NK-92 treated with Interleukin-12 subunit alpha and Interleukin-12 subunit beta, amount 100 ng/mL, for 24 hours (cell line): ENCODE measurements around the gene WDR72.
"Not testable (repeated sequence)": the region's sequence is repeated elsewhere in the genome, so short reads cannot be mapped to it uniquely, and the experiment has no call there.

Experiments used
- DNase-seq: peaks from one replicate; lab custom pipeline; 2025; lab: John Stamatoyannopoulos, UW

WDR72 gene

DNA sequence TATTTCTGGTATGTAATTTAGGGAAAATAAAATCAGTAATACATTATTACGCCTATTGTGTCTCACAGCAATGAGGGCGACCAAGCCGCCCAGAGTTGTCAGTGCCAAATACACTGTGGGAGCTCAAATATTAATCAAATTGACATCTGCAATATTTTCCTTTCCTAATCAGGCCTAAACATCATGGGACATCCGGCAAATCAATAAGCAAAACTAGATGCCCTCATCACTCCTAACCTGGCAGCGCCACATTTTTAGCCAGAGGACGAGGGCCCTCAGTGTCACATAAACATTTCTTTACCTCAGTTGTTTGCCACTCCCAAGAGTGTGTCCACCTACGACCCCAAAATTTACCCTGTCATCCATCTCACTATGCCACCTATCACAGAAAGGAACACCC lies 64.1 kb downstream of the WDR72 start:
- DNase-seq, result no peak

GRCh38 chr15:53694476-53694874 lies 65.0 kb downstream of the WDR72 start:
- DNase-seq, result no peak

DNA sequence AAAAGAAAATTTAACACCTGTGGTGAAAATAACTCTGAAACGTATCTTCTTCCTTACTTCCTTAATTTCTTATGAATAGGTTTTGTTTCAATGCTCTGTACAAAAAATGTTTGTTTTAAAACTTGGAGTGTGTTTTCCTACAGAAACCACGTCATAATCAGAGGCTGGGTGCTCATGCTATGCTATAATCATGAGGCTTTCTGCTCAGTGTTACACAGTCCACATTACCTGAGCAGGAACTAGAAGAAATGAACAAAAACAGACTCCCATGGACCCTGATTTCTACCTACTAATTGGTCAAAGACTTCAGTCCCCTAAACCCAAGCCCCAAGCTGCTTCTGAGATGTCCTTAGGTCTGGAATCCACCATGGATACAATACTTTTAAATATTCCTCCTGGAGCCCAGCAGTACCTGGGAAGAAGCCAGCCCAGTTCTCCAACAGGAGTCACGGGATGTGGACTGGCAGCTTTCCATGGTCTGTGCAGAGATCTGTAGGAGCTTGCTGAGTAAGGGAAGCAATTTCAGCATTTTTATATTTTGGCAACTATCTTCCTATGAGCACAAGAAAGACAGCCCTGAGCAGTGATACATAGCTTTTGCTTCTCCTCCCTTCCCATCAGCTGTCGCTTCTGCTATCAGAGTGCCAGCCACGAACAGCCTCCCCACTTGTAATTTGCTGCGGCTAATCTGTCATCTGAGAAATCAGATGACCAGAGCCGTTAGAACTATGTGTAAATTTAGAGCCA lies 65.6 kb downstream of the WDR72 start:
- DNase-seq, result no peak

GRCh38 chr15:53684162-53684561 lies 75.3 kb downstream of the WDR72 start:
- DNase-seq, result not testable (repeated sequence)

- no peak for DNase-seq
These were observed 78.4 kb downstream of the WDR72 start for GRCh38 chr15:53681056-53681455.

GRCh38 chr15:53675832-53676231 lies 83.6 kb downstream of the WDR72 start:
- DNase-seq, result no peak

GRCh38 chr15:53671545-53671944 lies 87.9 kb downstream of the WDR72 start:
- no peak for DNase-seq

GRCh38 chr15:53670701-53671100 lies 88.8 kb downstream of the WDR72 start:
- no peak for DNase-seq

- no peak for DNase-seq
These were observed 93.5 kb downstream of the WDR72 start for GRCh38 chr15:53665930-53666329.

DNA sequence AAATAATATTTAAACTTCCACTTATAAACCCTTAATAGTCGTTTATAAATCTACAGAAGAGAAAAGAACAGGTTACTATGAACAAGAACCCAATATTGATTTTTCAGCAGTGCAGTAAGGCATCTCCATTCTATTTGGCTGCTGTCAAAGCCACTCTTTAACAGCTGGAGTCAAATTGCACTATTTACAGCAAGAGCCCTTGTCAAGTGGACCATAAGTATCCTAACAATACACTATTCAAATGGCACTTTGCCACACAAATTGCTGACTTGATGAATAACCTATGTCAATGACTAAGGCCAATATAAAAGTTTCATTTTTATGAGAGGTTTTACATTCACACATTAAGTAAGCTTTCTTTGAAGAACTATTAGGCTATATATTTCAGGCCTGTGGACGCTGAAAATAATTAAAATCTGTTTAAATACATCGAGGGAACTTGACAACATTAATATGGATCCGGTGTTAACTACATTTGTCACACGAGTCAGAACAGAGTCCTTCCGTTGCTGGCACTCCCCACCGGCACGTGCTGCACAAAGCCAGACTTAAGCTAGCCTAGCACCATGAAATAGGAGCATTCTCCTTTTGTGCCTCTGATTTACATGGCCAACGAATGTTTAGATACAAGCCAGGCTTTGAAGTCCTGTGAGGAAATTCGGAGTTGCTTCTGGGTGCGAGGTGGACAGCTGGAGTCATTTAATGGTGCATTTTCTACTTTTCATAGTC lies 100.5 kb downstream of the WDR72 start:
- no peak for DNase-seq

DNA sequence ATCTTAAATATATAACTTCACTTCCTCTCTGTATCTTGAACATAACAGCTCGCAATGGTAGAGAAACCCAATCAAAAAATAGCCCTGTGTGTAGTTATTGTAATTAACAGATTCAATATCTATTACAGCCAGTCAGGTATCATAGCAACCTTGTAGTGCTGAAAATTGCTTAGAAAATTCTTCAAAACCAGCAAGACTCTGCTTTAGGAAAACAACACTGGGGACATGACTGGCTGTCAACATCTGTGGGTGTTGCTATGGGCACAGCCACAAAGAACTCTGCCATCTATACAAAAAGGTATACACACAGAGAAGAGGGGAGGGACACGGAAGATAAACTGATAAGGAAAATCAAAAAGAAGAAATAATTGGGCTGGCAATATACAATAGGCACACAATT lies 101.2 kb downstream of the WDR72 start:
- DNase-seq, result no peak

- DNase-seq, result no peak
These were observed 110.5 kb downstream of the WDR72 start for GRCh38 chr15:53648934-53649333.

DNA sequence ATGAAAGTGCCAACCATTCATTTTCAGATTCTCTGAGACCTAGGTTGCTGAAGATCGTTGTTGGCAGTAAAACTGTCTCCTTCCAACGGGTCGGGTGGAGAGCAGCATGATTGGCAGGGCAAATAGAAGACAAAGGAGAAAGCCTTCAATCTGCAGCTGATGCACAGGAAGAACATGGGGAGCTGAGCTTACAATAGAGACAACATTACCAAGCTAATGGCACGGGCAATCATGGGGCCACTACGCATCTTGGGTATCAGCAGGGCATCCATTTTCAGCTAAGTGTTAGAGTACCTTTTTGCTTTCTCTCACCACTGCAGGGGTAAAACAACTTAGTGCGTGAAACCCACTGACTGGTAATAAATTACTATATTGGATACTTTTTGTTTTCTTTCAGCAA lies 114.8 kb downstream of the WDR72 start:
- no peak for DNase-seq

GRCh38 chr15:53634517-53635106 lies 124.9 kb downstream of the WDR72 start:
- no peak for DNase-seq

- no peak for DNase-seq
These were observed 132.2 kb downstream of the WDR72 start for GRCh38 chr15:53627279-53627678.

DNA sequence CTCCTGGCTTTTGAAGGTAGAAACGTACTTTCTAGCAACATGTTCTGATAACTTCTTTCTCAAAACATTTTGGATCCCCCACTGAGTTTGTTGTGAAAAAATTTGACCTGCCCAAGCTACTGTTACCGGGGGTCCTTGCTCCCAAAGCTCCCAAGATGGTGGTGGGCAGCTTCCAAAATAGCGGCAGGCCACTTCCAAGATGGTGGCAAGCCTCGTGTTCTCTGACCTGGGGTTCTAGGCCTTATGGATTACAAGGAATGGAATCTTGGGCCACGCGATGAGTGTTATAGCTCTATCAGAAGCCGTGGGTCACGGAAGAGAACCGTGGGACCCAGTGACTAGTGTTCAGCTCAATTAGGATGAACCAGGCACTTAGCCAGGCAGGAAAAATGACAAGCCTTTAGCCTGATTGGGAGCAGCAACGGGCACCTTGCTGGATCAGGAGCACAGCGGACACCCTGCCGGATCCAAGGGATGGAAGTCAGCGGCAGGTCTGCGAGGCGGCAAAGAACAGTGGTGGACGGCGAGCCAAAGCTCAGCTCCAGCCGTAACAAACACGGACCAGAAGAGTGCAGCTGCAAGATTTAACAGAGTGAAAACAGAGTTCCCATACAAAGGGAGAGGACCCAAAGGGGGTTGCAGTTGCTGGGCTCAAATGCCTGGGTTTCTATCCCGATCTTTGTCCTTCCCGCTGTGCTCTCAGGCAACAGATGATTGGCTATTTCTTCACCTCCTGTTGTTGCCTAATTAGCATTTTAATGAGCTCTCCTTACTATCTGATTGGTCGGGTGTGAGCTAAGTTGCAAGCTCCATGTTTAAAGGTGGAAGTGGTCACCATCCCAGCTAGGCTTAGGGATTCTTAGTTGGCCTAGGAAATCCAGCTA lies 133.3 kb downstream of the WDR72 start:
- DNase-seq, result no peak

- no peak for DNase-seq
These were observed 134.2 kb downstream of the WDR72 start for GRCh38 chr15:53625260-53625659.

- DNase-seq, result no peak
These were observed 141.0 kb downstream of the WDR72 start for GRCh38 chr15:53618461-53618860.

DNA sequence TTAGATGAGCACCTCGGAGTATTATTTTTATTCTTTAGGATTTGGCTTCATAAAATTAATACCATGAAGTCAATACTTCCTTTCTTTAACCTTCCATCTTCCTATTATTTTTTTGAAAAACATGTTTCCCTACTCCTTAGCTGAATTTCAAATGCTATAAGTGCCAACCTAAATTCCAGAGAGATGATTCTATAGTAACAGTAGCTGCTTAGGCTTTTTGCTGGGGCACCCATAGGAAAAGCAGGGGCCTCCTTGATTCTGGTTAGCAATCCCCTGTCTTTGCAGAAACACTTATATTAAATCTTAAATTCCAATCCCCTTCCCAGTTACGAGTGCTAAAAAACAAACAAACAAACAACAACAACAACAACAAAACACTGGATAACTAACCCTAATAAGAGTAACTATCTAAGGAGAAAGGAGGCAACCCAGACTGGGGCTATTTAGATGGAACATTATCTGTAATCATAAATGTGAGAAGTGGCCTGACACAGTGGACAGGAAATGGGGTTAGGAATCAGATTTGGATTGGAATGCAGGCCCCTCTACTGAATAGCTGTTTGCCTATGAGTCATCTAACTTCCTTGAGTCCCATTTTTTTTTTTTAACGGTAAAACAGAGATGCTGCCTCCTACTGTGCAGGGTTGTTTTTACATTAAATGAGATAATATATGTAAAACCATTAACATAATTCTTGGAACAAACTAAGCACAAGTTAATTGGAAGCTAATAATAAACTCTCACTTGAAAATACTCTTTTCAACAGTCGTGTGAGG lies 148.1 kb downstream of the WDR72 start:
- no peak for DNase-seq

GRCh38 chr15:53591041-53591440 lies 168.4 kb downstream of the WDR72 start:
- DNase-seq, result no peak

DNA sequence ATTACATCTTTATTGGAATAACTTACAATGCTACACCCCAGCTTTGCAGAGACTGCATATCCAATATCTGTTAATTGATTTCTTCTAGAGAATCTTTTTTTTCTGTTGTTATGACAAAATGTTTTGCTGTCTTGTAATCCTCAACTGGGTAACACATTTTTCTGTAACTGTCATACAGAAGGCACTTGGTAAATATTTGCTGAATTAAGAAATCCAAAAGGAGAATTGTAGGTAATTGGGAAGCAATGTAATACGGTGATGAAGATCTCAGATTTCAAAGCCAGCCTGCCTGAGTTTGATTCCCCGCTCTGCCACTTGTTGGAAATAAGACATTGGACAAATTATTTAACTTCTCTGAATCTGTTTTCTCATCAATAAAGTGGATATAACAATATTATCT lies 169.1 kb downstream of the WDR72 start:
- DNase-seq, result no peak
